HG03159 (cell line): ENCODE measurements around the gene KRTAP5-2.

Experiments used
- ATAC-seq: cut with Tn5 transposase; IDR thresholded peaks from one replicate; pipeline ENCODE4 v1.9.1; 2021; ENCODE audit warnings: mild to moderate bottlenecking, moderate library complexity; ENCODE audit not compliant: unreplicated experiment

Gene KRTAP5-2

GRCh38 chr11:1557051-1557884 is 40.8 kb downstream of the KRTAP5-2 start:
- no peak for ATAC-seq

GRCh38 chr11:1556278-1556902 is 41.7 kb downstream of the KRTAP5-2 start:
- no peak for ATAC-seq

DNA sequence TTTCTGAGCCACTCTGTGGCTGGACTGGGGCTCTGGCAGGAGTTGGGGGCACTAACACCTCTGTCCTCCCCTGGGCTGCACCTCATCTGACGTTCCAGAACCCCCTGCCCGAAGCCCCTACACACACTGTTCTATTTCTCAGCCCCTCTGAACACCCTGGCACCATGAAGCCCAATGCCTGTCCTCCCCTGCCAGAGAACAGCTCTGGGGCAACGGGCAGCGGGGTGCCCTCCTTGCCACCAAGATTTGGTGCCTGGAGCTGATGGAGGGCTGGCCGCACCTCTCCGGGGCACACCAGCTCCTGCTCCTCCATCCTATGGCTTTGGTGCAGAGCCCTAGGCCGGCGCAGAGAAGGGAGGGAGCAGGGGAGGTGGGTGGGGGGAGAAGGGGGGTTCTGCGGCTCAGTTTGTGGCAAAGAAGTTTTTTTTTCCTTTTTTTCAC is 42.4 kb downstream of the KRTAP5-2 start:
- no peak for ATAC-seq

GRCh38 chr11:1554981-1555712 is 42.9 kb downstream of the KRTAP5-2 start:
- no peak for ATAC-seq

DNA sequence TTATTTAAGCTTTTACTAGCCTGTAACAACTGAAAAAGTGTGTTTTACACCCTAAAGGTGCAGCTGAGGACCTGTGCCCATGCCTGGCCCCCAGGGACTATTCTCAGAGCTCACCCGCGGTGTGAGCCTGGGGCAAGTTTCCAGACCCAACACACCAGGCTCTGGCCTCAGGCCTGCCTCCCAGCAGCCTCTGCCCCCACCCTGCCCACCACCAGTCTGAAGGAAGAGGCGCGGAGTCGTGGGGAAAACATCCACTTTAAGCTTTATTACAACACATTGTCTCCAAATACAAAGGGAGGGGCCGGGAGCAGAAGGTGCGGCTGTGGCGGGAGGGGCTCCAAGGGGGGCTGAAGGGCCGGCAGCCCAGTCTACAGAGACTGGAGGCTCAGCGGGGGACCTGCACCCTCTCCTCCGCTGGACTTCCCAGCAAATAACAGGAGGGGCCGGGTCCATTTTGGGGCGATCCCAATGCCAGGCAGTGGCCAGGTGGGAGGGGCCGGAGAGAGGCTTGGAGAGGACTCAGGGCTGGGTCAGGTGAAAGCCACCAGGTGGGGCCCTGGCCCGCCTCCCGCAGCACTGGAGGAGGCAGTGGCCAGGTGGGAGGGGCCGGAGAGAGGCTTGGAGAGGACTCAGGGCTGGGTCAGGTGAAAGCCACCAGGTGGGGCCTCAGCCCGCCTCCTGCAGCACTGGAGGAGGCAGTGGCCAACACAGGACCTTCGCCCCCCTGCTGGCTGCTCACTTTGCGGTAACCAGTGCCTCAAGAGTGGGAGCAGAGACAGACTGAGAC is 44.1 kb downstream of the KRTAP5-2 start:
- ATAC-seq = no peak

- no peak for ATAC-seq
These were observed 48.5 kb downstream of the KRTAP5-2 start for GRCh38 chr11:1549338-1550330.

- ATAC-seq = no peak
These were observed 49.6 kb downstream of the KRTAP5-2 start for GRCh38 chr11:1548221-1549070.

DNA sequence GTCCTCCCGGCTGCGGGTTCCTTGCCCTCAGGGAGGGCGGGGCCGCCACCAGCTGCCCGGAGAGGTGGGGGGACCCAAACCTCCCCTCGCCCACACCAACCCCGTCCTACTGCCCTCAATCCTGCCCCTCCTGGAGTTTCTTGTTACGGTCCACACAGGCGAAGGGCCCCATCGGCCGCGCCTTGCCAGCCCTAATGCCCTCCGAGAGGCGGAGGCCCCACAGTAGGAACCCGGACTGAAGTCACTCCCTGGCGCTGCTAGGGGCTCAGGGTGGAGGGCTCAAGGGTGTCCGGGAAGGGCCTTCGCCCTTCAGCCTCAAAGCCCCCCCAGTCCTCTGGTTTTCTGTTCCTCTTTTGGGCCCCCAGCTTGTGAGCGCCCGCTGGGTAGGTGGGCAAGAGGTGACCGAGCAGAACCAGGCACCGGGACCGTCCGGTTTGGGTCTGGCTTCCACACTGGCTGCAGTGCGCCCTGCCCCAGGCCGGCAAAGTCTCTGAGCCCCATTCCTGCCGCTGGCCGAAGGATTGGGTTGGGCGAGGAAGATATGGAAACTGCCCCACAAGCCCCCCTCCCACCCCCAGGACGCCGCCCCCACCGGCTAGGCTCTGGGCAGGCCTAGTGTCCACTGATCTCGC is 50.5 kb downstream of the KRTAP5-2 start:
- ATAC-seq = no peak
